ENCODE measurements around the gene TUT1. TPM values are rescaled to one million over a fixed set of nuclear protein-coding genes. Genes with fewer than 3 reads are reported as not detected.

The TUT1 gene
- total RNA-seq, 2 donors from 2014 or later = 26.6 to 30.6 TPM

DNA sequence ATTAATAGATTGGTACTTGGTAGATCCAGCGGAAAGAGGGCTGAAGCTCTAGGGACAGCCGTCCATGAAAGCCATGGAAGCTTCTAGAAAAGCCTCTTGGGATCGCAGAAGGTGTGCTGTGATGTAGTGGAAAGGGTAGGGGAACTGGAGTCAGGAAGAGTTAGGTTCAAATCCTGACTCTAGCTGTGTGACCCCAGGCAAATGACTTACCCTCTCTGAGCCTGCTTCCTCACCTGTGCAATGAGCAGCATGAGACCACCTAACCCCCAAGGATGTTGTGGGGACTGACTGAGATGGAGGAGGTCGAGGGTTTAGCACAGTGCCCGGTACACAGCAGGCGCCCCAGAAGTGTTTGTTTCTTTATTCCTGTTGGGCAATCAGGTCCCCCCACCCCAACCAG is 19.1 kb upstream of the TUT1 start:
- Histone ChIP-seq H3K36me3 (no peaks in the 10 kb centered on the region), H3K4me3 (no peak overlapping the region), H3K27me3 (replicated peaks; ENCODE audit: insufficient read depth) (no peaks in the 10 kb centered on the region), H3K9me3 (no peaks in the 10 kb centered on the region), H3K4me1 (replicated peaks) (peaks cover 3% of the 10 kb centered on the region), H3K27ac (no peak overlapping the region)
- DNase-seq (ENCODE audit: low spot score) = no peak
- intact Hi-C loops (cut with DNase I) = loop anchor here (5.0 kb wide), 1 partner anchor 63 kb away; the partner anchor contains the start of gene AHNAK
- TF ChIP-seq POLR2A (IDR thresholded peaks at IDR 0.05) = no peak
- TF ChIP-seq CTCF (IDR thresholded peaks at IDR 0.05) = no peak
- no peak for TF ChIP-seq POLR2AphosphoS5 (IDR thresholded peaks at IDR 0.05)
- WGBS = 93% methylated on average over 6 of the region's 6 CpGs

DNA sequence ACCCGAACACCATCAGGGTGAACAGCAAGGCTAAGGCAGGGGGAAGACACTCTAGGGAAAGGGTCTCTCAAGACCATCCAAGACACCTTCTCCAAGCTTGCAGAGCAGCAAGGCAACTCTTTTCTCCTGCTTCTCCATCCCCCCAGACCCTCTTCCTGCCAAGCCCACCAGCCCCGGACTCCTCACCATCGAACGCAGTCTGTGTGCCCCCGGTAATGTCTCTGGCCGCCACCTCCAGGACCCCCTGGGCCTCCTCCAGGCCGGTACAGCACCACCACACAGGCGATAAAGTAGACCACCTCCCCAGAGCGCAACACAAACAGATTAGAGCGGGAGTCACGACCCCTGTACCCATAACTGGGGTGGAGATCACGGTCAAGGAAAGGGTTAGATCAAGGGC is 17.5 kb upstream of the TUT1 start:
- 88% methylated on average over 12 of the region's 12 CpGs for WGBS
- Histone ChIP-seq H3K9me3 (no peaks in the 10 kb centered on the region), H3K4me1 (replicated peaks) (peaks cover 3% of the 10 kb centered on the region), H3K27me3 (replicated peaks; ENCODE audit: insufficient read depth) (no peaks in the 10 kb centered on the region), H3K4me3 (no peak overlapping the region), H3K27ac (no peak overlapping the region), H3K36me3 (no peaks in the 10 kb centered on the region)
- TF ChIP-seq POLR2AphosphoS5 (IDR thresholded peaks at IDR 0.05) (no peak), CTCF (IDR thresholded peaks at IDR 0.05) (no peak), POLR2A (IDR thresholded peaks at IDR 0.05) (no peak)
- intact Hi-C loops (cut with DNase I) = no loop called here
- DNase-seq (ENCODE audit: low spot score) = no peak

DNA sequence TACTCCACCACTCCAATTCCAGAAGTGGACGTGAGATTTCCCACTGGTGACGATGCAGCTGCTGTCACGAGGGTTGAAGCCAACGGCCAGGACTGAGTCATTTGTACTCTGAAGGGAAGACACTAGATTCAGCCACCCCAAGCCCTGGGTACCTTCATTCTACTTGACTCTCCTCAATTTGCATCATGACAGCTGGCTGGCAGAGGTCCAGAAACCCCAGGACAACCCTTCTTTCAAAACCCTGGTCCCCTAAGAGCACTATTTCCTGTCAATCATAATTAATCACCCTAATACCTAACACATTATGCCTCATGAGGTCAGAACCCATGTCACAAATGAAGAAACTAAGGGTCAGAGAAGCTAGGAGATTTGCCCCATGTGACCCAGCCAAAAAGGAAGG is 16.4 kb upstream of the TUT1 start:
- Histone ChIP-seq H3K4me3 (no peak overlapping the region), H3K27ac (no peak overlapping the region), H3K9me3 (no peaks in the 10 kb centered on the region), H3K4me1 (replicated peaks) (peaks cover 3% of the 10 kb centered on the region), H3K36me3 (no peaks in the 10 kb centered on the region), H3K27me3 (replicated peaks; ENCODE audit: insufficient read depth) (no peaks in the 10 kb centered on the region)
- intact Hi-C loops (cut with DNase I) = no loop called here
- 86% methylated on average over 4 of the region's 4 CpGs for whole genome bisulfite sequencing
- DNase-seq (ENCODE audit: low spot score) = no peak
- no peak for TF ChIP-seq CTCF (IDR thresholded peaks at IDR 0.05)
- TF ChIP-seq POLR2A (IDR thresholded peaks at IDR 0.05) = no peak
- TF ChIP-seq POLR2AphosphoS5 (IDR thresholded peaks at IDR 0.05) = no peak

DNA sequence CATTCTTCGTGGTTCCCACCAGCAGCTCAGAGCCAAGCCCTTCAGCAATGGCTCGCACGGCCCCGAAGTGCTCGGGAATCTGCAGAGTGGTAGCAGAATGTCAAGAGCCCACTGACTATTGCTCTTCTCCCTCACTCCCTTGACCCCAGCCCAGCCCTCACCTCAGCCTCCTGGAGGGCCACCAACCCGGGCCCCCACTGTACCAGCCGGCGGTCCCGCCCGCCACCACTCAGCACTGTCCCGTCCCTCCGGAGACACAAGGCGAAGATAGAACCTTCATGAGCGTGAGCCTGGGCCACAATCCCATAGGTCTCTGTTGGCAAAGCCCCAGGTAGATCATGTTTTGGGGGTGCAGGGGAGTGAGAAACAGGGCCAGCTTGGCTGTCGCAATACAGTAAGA is 14.6 kb upstream of the TUT1 start:
- Histone ChIP-seq H3K27ac (no peak overlapping the region), H3K4me1 (replicated peaks) (peaks cover 2% of the 10 kb centered on the region), H3K27me3 (replicated peaks; ENCODE audit: insufficient read depth) (no peaks in the 10 kb centered on the region), H3K4me3 (no peak overlapping the region), H3K9me3 (no peaks in the 10 kb centered on the region), H3K36me3 (no peaks in the 10 kb centered on the region)
- TF ChIP-seq POLR2A (IDR thresholded peaks at IDR 0.05) = no peak
- TF ChIP-seq POLR2AphosphoS5 (IDR thresholded peaks at IDR 0.05) = no peak
- no peak for TF ChIP-seq CTCF (IDR thresholded peaks at IDR 0.05)
- intact Hi-C loops (cut with DNase I) = no loop called here
- DNase-seq (ENCODE audit: low spot score) = no peak
- WGBS = 93% methylated on average over 15 of the region's 15 CpGs

GRCh38 chr11:62605467-62605866 is 14.1 kb upstream of the TUT1 start:
- Histone ChIP-seq H3K27ac (no peak overlapping the region), H3K9me3 (no peaks in the 10 kb centered on the region), H3K36me3 (no peaks in the 10 kb centered on the region), H3K4me3 (no peak overlapping the region), H3K4me1 (replicated peaks) (no peaks in the 10 kb centered on the region), H3K27me3 (replicated peaks; ENCODE audit: insufficient read depth) (no peaks in the 10 kb centered on the region)
- WGBS = 87% methylated on average over 6 of the region's 6 CpGs
- no peak for DNase-seq (ENCODE audit: low spot score)
- TF ChIP-seq CTCF (IDR thresholded peaks at IDR 0.05) (no peak), POLR2A (IDR thresholded peaks at IDR 0.05) (no peak), POLR2AphosphoS5 (IDR thresholded peaks at IDR 0.05) (no peak)
- intact Hi-C loops (cut with DNase I) = no loop called here

All from prostate gland (tissue), 2 donors.